GM19397 (cell line): ENCODE data around the gene ZFPM1.

Experiments used
- ATAC-seq: cut with Tn5 transposase; IDR thresholded peaks from one replicate; pipeline ENCODE4 v1.9.1; 2021; ENCODE audit warnings: mild to moderate bottlenecking, moderate library complexity; ENCODE audit not compliant: unreplicated experiment

Gene ZFPM1

DNA sequence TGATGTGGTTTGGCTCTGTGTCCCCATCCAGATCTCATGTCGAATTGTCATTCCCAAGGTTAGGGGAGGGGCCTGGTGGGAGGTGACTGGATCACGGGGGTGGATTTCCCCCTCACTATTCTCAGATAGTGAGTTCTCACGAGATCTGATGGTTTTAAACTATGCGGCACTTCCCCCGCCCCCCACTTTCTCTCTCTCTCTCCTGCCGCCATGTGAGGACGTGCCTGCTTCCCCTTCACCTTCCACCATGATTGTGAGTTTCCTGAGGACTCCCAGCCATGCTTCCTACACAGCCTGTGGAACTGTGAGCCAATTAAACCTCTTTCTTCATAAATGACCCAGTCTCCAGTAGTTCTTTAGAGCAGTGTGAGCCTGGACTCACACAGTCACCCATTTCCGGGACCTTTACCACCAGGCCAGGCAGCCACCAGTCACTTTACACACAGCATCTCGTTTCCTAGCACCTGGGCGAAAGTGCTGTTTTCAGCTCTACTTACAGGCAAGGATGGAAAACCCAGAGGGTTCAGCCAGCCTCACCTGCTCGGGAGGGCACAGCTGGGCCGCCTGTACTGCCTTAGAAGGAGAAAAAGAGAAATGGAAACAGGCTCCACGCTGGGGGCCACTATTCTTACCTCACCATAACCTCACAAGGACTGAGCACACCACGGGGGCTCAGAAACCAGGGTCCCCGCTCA, 103.4 kb downstream of the ZFPM1 start:
- no peak for ATAC-seq

DNA sequence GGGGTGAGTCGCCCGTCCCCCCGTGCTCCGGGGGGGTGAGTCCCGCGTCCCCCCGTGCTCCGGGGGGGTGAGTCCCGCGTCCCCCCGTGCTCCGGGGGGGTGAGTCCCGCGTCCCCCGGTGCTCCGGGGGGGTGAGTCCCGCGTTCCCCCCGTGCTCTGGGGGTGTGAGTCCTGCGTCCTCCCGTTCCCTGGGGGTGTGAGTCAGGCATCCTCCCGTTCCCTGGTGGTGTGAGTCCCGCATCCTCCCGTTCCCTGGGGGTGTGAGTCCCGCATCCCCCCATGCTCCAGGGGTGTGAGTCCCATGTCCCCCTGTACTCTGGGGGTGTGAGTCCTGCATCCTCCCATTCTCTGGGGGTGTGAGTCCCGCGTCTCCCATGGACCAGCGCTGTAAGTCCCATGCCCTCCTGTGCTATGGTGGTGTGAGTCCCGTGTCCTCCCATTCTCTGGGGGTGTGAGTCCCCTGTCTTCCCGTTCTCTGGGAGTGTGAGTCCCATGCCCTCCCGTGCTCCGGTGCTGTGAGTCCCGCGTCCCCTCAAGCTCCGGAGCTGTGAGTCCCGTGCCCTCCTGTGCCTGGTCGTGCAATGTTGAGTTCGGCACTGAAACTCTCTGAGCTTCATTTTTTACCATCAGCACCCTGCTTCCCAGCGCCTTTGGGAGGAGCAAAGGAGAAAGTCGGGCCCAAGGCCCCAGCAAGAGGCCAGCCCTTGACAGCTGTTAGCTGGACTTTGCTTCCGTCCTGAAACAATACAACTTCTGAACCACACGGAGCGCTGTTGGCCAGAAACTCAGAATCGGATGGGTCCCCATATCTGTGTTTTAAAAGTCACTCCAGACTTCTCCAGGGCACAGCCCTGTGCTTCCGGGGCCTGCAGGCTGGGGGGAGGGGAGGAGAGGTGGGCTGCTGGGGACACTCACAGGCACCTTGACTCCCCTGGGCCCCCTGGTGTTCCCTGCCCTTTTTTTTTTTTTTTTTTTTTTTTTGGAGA, 105.7 kb downstream of the ZFPM1 start:
- no peak for ATAC-seq

DNA sequence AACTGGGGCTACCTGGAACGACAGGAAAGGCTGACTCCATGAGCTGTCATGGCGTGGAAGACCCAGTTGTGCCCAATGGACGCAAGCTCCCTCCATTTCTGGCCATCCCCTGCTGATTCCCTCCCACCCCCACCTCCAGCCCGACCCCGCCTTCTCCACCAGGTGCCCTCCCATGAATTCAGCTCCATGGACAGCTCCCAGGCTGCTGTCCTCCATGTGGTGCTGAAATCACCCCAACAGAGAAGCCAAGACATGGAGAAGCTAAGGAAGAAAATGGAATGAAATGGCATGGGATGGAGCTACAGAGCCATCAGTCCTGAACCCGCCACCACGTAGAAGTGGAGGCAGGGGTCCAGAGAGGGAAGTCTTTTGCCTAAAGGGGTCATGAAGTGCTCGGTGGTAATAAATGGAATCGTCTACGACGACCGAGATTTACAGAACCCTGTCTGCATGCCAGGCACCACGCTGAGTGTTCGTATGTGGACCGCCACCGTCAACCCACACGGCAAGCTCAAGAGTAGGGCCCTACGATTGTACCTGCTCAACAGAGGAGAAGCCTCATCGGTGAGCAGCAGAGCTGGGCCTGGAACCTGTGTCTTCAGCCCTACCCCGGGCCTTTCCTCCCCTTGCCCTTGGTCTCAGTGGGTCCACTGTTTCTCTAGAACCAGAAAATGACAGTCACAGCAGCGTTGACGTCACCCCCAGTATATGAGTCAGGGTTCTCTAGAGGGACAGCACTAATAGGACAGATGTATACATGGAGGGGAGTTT, 107.8 kb downstream of the ZFPM1 start:
- no peak for ATAC-seq

DNA sequence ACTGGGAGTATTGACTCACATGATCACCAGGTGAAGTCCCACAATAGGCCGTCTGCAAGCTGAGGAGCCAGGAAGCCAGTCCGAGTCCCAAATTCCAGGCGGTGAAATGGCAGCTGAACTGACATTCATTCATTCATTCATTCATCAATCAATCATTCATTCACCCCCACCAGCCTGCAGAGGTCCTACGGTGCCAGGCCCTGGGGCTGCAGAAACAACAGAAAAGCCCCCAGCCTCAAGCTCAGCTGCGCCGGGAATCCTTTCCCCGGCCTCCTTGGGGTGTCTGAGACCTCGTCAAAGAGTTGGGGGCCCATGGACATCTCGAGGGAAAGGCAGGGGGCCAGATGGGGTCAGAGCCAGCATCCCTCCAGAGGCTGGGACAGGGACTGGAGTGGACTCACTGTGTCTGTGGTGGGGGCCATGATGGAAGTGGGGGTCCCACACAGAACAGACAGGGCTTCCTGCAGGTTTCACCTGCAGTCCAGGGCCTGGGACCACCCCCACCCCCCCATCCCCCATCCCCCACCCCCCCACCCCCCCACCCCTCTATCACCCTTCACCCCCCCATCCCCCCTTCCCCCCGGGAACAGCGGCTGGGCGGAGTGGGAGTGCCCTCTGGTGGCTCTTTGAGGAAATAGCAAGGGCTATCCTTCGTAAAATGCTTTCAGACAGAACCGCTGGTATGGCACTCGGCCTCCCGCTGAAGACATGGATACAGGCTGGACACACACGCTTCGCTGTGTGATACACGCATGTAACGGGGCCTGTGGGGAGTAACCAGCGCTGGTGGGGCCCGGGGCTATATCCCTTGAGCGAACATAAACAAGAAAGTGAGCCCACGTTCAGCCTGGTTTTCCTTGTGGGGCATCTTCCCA, 108.6 kb downstream of the ZFPM1 start:
- no peak for ATAC-seq

DNA sequence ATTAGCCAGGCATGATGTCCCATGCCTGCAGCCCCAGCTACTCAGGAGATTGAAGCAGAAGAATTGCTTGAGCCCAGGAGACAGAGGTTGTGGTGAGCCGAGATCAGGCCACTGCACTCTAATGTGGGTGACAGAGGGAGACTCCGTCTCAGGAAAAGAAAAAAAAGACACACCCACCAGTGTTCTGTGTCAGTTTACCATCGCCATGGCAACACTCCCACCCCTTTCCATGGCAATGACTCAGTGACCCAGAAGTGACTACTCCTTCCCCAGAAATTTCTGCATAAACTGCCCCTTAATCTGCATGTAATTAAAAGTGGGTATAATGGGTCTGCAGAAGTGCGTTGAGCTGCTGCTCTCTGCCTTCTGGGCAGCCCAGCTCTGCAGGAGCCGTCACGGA, 113.1 kb downstream of the ZFPM1 start:
- no peak for ATAC-seq

DNA sequence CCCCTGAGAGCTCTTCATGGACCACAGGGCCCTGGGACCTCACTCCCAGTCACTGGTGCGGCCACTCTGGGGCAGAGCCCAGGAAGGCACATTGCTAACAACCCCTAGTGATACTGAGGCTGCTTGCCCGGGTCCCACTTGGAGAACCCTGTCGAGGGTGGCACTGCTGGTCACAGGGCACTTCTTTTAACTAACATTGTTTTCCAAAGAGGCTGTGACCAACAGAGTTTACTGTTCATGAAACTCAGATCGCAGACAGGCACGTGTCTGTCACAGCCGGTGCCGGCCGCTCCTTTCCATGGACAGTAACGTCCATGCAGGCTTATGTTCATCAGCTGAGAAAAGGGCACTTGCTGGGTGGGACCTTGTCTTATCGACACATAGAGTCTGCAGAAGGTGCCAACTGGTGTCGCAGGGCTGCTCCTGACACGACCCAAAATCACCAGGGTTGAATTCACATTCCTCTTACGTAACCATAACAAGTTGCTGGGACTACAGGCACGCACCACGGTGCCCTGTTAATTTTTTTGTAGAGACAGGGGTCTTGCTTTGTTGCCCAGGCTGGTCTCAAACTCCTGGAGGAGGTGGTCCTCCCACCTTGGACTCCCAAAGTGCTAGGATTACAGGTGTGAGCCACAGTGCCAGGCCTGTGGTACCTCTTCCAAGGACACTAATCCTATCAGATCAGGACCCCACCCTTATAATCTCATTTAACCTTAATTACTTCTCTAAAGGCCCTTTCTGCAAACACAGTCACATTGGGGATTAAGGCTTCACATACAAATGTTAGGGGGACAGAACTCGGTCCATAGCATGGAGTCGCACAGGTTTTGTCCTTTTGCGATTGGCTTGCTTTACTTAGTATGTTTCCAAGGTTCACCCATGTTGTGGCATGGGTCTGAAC, 115.9 kb downstream of the ZFPM1 start:
- ATAC-seq, result no peak

DNA sequence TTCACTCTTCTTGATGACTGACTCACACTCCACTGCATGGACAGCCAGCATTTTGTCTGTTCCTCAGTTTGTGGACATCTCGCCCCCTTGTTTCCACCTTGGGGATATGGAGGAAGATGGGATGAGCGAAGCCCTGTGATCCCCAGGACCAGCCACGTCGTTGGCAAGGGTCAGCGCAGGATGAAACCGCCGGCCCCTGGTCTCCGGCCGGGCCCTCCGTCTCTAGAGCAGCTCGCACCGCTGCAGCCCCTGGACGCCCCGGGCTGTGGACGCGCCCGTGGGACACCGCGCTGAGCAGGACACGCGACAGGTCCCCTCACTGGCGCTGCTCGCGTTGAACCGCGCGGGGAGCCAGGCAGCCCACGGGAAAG, 116.5 kb downstream of the ZFPM1 start:
- peak; percentile 9 for ATAC-seq

DNA sequence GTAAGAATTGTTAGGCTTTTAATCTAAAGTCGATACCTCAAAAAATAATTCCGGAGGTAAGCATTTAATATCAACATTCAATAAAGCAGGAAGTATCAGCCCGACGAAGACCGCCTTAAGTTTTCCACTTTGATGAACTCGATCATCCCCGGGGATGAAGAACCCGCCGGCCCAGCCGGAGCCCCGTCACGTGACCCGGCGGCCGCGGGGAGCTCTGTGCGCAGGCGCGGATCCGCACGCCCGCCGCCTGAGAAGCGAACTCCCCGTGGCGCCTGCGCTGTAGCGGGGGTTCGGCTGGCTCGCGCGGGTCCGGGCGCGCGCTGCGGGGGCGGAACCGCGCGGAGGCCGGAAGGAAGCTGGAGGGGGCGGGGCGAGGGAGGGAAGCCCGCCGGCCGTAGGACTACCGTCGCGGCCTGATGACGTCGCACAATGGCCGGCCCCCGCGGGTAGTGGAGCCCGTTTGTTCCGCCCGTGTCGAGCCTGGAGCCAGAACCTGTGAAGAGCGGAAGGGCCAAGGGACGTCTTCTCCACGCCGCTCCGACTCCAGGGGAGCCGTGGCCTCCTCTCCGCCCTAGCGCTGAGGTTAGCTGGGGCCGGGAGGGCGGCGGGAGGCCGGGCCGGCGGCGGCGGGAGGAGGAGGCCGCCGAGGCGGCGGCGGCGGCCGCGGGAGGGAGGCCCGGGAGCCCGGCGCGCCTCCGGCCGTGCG, 117.1 kb downstream of the ZFPM1 start, which contains the start of gene ZC3H18:
ZC3H18 (plus strand) TSS at position 419 of the 706 bp plus-strand sequence. CDS start 6,721 bp downstream, outside the sequence.
- peak; percentile 83 for ATAC-seq

DNA sequence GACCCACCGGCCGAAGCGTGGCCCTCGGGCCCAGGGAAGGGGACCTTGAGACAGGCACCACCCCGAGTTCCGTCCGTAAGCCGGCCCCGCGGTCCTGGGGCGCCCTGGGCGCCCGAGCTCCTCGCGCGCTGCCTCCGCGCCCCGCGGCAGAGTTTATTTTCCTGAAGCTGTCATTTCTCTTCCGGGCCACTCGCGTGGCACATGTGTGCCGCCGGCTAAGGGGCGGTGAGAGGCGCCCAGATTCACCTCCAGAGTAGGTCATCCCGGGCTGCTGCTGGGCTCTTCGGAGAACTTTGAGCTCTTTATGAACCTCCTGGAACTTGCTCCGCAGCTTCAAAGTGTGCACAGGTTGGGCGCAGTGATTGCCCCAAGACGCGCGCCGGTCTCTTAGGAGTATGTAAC, 117.6 kb downstream of the ZFPM1 start:
- no peak for ATAC-seq

DNA sequence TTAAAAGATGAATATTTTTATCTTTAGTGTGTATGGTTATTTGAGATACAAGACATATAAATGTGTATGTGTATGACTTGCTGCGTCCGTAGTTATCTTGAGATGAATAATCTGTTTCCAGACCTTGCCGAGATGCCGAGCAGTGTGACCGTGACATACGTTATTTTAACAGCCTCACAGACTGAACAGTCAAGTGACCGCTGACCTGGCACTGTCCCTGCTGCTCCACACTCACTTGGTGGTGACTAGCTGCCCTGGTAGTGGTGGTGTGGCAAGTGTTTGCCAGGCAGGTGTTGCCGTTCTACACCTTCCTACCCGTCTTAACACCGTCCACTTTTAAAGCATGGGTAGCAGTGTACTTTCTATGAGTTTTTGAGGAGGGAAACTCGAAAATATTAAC, 122.2 kb downstream of the ZFPM1 start:
- no peak for ATAC-seq

DNA sequence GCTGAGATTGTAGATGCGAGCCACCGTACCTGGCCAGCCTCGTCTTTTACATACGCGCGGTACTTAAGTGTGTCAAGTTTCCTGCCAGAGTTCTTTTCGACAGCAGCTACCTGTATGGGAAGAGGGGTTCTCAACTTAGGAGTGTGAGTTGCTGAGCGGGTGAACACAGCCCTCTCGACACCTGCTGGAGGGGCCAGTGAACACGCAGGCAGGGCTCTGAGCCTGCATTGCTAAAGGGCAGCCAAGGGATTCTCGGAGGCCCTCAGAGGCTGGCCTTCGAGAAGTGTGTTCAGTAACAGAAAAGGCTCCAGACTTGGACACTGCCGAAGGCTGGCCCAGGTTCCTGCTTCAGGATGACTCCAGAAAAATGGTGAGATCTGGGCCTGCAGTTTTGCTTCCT, 123.2 kb downstream of the ZFPM1 start:
- no peak for ATAC-seq

DNA sequence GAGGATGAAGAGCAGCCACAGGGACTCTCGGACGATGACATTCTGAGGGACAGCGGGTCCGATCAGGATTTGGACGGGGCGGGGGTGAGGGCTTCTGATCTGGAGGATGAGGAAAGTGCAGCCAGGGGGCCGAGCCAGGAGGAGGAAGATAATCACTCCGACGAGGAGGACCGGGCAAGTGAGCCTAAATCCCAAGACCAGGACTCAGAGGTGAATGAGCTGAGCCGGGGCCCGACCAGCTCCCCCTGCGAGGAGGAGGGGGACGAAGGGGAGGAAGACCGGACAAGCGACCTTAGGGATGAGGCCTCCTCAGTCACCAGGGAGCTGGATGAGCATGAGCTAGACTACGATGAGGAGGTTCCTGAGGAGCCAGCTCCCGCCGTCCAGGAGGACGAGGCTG, 124.1 kb downstream of the ZFPM1 start:
- ATAC-seq, result no peak

DNA sequence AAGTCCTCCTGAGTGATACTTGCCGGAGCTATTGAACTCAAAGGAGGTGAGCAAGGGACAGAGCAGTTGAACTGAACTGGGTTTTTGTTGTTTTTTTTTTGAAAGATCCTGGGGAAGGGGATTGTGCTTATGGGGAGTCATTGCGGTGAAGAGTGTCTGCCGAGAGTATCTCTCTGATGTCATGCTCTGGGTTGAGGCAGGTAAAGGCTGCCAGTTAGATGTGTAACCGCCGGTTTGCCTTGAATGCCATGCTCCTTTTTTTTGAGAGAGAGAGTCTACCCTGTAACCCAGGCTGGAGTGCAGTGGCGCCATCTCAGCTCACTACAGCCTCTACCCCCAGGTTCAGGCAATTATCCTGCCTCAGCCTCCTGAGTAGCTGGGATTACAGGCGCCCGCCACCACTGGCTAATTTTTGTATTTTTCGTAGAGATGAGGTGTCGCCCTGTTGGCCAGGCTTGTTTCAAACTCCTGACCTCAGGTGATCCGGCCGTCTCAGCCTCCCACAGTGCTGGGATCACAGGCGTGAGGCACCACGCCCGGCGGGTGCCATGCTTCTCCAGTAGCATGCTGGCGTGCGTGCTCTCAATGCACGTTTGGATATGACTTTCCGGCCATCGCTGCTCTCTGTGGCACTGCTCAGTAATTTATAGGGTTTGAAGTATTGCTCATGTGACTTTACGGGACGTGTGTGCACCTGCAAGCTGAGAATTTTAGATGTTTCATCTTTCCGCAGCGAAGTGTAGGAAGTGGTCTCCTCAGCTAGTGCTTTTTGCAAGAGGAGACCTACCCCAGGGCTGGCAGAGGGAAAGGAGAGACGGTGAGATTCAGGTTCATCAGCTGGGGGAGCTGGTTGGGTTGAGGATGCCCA, 125.6 kb downstream of the ZFPM1 start:
- ATAC-seq, result no peak

DNA sequence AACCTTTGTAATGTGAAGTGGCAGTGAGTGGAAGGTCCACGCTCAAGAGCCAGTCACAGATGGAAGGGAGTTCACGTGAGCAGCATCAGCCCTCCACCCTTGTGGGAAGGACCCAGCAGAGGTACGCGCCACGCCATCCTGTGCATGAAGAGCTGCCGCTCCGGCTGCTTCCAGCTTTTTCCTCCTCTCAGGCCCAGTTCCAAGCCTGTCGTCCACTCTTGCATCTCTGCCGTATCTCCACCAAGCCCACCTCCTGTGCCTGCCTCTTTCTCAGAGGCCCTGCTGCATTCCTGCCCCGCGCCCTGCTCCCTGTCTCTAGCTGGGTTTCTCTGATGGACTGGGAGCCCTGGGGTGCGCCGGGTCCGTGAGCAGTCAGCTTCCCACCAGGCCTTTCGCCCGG, 127.3 kb downstream of the ZFPM1 start:
- no peak for ATAC-seq

DNA sequence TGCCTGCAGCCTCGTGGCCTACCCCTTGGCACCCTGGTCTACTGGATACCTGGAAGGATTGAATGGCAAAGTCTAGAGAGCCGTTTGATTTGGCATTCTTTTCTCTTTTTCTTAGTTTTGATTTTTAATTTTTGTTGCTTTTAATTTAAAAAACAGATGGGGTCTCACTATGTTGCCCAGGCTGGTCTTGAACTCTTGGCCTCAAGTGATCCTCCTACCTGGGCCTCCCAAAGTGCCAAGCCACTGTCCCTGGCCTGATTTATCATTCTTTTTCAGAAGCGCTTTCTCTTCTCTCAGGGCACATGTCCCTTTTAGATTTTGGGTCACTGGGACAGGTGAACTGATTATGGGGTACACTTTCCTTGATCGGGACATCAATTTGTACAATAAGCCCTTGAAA, 128.0 kb downstream of the ZFPM1 start:
- ATAC-seq, result no peak

DNA sequence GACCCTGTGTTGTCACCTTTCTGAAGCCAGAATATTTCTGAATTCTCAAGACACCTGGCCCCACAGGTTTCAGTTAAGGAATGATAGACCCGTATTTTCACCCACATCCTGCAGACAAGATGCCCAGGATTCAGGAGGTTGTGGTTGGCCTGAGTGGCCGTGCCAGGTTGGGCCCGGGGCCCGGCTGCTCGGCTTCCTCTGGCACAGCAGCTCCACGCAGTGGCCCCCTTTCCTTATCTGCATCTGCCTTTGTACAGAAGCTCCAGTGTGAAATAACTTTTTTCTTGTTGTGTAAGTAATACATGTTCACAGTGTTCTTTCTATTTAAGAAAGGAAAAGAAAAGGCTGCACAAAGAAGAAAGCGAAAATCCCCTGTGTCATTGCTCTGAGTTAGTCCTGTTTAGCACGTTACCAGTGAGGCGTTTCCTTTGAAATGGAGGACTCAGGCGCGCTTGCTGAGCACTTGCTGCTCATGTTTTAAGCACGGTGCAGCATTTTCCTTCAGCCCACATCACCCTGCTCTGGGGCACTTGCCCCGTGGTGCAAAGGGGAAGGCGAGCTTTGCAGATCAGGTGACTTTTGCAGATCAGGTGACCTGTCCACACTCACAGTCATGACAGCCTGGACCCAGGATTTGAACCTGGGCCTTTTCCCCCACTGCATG, 130.0 kb downstream of the ZFPM1 start:
- ATAC-seq, result no peak

DNA sequence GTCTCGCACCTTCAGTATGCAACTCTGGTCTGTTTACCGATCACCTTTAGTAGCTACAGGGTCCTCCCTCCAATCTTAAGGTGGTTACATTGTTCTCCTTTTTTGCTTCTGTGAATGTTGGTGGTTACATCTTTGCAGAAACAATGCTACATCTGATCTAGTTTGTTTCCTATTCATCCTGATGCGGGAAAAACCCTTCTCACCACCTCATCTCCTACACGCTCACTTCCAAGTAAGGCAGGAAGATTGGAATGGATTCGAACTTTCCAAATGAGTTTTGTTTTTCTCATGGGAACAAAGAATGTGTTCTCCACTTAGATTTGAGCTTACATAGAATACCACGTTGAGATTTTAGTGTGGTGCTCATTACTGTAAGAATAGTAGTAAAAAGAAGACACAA, 131.6 kb downstream of the ZFPM1 start:
- ATAC-seq, result no peak
